Measurements from ENCODE around the gene COL27A1. TPM values are rescaled to one million over a fixed set of nuclear protein-coding genes. Genes with fewer than 3 reads are reported as not detected.

Gene COL27A1
- polyA plus RNA-seq, 1 donor (not counting 4 experiments of a cell fraction or from before 2014, with no cell fraction given) = 14.0 TPM

GRCh38 chr9:114184866-114185265, 29.5 kb downstream of the COL27A1 start:
- H3K4me1 ChIP-seq (ENCODE audit: control insufficient read depth, extremely low read depth, insufficient read depth, low read length) = no peaks in the 10 kb centered on the region
- no peak for DNase-seq (ENCODE audit: low read depth, low spot score)
- H3K36me3 ChIP-seq (ENCODE audit: control insufficient read depth in 2 of 2, extremely low read depth in 1 of 2, insufficient read depth in 2 of 2, low read length in 2 of 2) = peaks cover 25 to 29% of the 10 kb centered on the region in 2 experiments
- H3K27ac ChIP-seq (ENCODE audit: control insufficient read depth, insufficient read depth, low read length) = no peak overlapping the region
- no peak overlapping the region for H2AFZ ChIP-seq (ENCODE audit: control insufficient read depth, low read length)
- H3K4me2 ChIP-seq (ENCODE audit: control insufficient read depth, extremely low read depth, insufficient read depth, low read depth, low read length) = no peak overlapping the region
- H3K27me3 ChIP-seq (ENCODE audit: control insufficient read depth, extremely low read depth, insufficient read depth, low read length) = no peaks in the 10 kb centered on the region
- no peak for FAIRE-seq
- dilution Hi-C loops (cut with MboI; ENCODE audit: extremely low pct_ligation_motif_present, low sequenced_read_pairs) = no loop called here
- no peak for TF ChIP-seq EZH2 (IDR thresholded peaks at IDR 0.05; ENCODE audit: low read length)
- TF ChIP-seq, protein P1, sequence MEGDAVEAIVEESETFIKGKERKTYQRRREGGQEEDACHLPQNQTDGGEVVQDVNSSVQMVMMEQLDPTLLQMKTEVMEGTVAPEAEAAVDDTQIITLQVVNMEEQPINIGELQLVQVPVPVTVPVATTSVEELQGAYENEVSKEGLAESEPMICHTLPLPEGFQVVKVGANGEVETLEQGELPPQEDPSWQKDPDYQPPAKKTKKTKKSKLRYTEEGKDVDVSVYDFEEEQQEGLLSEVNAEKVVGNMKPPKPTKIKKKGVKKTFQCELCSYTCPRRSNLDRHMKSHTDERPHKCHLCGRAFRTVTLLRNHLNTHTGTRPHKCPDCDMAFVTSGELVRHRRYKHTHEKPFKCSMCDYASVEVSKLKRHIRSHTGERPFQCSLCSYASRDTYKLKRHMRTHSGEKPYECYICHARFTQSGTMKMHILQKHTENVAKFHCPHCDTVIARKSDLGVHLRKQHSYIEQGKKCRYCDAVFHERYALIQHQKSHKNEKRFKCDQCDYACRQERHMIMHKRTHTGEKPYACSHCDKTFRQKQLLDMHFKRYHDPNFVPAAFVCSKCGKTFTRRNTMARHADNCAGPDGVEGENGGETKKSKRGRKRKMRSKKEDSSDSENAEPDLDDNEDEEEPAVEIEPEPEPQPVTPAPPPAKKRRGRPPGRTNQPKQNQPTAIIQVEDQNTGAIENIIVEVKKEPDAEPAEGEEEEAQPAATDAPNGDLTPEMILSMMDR (optimal IDR thresholded peaks at IDR 0.05 in 1 of 3, IDR thresholded peaks at IDR 0.05 in 1 of 3, conservative IDR thresholded peaks at IDR 0.05 in 1 of 3; ENCODE audit: extremely low read depth in 1 of 3, insufficient read depth in 2 of 3, low read length in 3 of 3) = no peak
- H3K79me2 ChIP-seq (ENCODE audit: control insufficient read depth, insufficient read depth, low read length) = no peaks in the 10 kb centered on the region
- H3K4me3 ChIP-seq (ENCODE audit: control insufficient read depth in 2 of 3, extremely low read depth in 1 of 3, insufficient read depth in 2 of 3, low read depth in 1 of 3, low read length in 3 of 3) = no peak overlapping the region
- H4K20me1 ChIP-seq (ENCODE audit: control insufficient read depth, extremely low read depth, insufficient read depth, low read length) = no peaks in the 10 kb centered on the region
- H3K9me3 ChIP-seq (ENCODE audit: control insufficient read depth, low read depth, low read length) = no peaks in the 10 kb centered on the region
- H3K9me1 ChIP-seq (ENCODE audit: control insufficient read depth, extremely low read depth, insufficient read depth, low read length) = no peaks in the 10 kb centered on the region
- no peak overlapping the region for H3K9ac ChIP-seq (ENCODE audit: control insufficient read depth, extremely low read depth, insufficient read depth, low read length)

DNA sequence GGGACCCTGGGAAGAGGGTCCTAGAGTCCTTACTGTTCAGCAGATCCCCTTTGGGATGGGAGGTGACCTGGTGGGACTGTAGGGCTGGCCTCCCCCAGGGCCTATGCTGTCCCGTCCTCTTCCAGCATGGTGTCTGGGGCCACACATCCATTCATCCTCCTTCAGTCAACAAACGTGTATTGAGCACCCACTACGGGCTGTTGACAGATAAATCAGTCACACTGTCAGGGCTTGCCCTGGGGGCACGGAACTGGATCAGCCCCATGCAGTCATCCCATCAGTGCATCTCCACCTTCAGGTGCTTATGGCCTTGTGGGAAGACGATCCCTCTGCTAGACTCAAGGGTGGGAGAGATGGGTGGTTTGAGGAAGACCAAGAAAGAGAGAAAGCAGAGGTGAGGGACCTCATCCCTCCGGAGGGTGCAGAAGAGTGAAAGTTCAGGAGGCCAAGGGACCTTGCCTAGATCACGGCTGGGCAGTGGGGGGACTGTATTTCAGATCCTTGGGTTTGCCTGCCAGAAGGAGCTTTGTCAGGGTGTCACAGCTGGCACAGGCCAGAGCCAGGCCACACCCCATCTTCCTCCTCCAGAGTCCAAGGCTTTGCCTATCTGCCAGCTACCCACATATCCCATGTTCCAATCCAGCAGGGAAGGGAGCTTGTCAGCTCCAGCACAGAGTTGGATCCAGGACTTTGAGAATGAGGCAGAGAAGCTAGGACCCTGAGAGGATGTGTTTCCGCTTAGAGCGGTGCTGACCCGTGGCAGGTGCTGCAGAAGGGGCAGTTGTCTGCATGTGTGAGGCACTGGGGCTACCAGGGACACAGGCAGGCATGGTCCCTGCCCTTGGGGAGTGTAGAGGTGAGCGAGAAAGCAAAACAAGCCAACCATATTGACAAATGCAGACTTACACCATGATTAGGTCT, 30.5 kb downstream of the COL27A1 start:
- dilution Hi-C loops (cut with MboI; ENCODE audit: extremely low pct_ligation_motif_present, low sequenced_read_pairs) = no loop called here
- FAIRE-seq = no peak

More for the DNA sequence above, 30.5 kb downstream of the COL27A1 start:
- H3K9me1 ChIP-seq (ENCODE audit: control insufficient read depth, extremely low read depth, insufficient read depth, low read length) = no peaks in the 10 kb centered on the region
- no peak overlapping the region for H3K27ac ChIP-seq (ENCODE audit: control insufficient read depth, insufficient read depth, low read length)
- no peak overlapping the region for H3K4me2 ChIP-seq (ENCODE audit: control insufficient read depth, extremely low read depth, insufficient read depth, low read depth, low read length)
- no peaks in the 10 kb centered on the region for H3K9me3 ChIP-seq (ENCODE audit: control insufficient read depth, low read depth, low read length)
- no peak overlapping the region for H3K4me3 ChIP-seq (ENCODE audit: control insufficient read depth in 2 of 3, extremely low read depth in 1 of 3, insufficient read depth in 2 of 3, low read depth in 1 of 3, low read length in 3 of 3)
- peaks cover 26 to 29% of the 10 kb centered on the region in 2 experiments for H3K36me3 ChIP-seq (ENCODE audit: control insufficient read depth in 2 of 2, extremely low read depth in 1 of 2, insufficient read depth in 2 of 2, low read length in 2 of 2)
- no peaks in the 10 kb centered on the region for H3K4me1 ChIP-seq (ENCODE audit: control insufficient read depth, extremely low read depth, insufficient read depth, low read length)
- H2AFZ ChIP-seq (ENCODE audit: control insufficient read depth, low read length) = no peak overlapping the region
- TF ChIP-seq, protein P1 (optimal IDR thresholded peaks at IDR 0.05 in 1 of 3, IDR thresholded peaks at IDR 0.05 in 1 of 3, conservative IDR thresholded peaks at IDR 0.05 in 1 of 3; ENCODE audit: extremely low read depth in 1 of 3, insufficient read depth in 2 of 3, low read length in 3 of 3) = no peak
- TF ChIP-seq EZH2 (IDR thresholded peaks at IDR 0.05; ENCODE audit: low read length) = no peak
- H3K79me2 ChIP-seq (ENCODE audit: control insufficient read depth, insufficient read depth, low read length) = no peaks in the 10 kb centered on the region
- no peaks in the 10 kb centered on the region for H3K27me3 ChIP-seq (ENCODE audit: control insufficient read depth, extremely low read depth, insufficient read depth, low read length)
- H4K20me1 ChIP-seq (ENCODE audit: control insufficient read depth, extremely low read depth, insufficient read depth, low read length) = no peaks in the 10 kb centered on the region
- no peak overlapping the region for H3K9ac ChIP-seq (ENCODE audit: control insufficient read depth, extremely low read depth, insufficient read depth, low read length)
- no peak for DNase-seq (ENCODE audit: low read depth, low spot score)

All from keratinocyte (primary cell).